Measurements from ENCODE around the gene SCAMP3.
"Not testable (repeated sequence)": the region's sequence is repeated elsewhere in the genome, so short reads cannot be mapped to it uniquely, and the experiment has no call there.

Gene SCAMP3

GRCh38 chr1:155261852-155262673 lies at the start of gene SCAMP3:
Gene SCAMP3 (minus strand): TSS chr1:155262360. CDS start chr1:155262151, 209 bp downstream.
- peak; percentile 88 for DNase-seq (ENCODE audit: low read depth)

DNA sequence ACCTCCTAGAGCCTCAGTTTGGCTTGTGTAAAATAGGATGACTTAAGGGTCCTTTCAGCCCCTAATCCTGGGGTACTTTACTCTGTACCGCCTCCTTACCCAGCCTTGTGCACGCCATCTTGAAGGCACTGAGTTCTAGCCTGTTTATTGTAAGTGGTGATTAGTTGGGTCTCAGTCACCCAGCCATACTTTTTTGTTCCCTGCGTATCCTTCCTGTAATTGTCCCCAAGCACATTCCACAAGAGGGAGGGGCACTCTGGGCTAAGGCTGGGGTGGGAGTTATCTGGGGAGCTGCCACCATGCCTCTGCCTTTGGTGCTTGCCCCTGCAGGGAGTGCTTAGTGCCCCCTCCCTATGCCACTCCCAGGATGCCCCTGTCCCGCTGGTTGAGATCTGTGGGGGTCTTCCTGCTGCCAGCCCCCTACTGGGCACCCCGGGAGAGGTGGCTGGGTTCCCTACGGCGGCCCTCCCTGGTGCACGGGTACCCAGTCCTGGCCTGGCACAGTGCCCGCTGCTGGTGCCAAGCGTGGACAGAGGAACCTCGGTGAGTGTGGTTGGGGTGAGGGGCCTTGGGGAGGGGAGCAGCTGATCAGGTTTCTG lies 47.4 kb upstream of the SCAMP3 start:
- DNase-seq (ENCODE audit: low read depth) = no peak

DNA sequence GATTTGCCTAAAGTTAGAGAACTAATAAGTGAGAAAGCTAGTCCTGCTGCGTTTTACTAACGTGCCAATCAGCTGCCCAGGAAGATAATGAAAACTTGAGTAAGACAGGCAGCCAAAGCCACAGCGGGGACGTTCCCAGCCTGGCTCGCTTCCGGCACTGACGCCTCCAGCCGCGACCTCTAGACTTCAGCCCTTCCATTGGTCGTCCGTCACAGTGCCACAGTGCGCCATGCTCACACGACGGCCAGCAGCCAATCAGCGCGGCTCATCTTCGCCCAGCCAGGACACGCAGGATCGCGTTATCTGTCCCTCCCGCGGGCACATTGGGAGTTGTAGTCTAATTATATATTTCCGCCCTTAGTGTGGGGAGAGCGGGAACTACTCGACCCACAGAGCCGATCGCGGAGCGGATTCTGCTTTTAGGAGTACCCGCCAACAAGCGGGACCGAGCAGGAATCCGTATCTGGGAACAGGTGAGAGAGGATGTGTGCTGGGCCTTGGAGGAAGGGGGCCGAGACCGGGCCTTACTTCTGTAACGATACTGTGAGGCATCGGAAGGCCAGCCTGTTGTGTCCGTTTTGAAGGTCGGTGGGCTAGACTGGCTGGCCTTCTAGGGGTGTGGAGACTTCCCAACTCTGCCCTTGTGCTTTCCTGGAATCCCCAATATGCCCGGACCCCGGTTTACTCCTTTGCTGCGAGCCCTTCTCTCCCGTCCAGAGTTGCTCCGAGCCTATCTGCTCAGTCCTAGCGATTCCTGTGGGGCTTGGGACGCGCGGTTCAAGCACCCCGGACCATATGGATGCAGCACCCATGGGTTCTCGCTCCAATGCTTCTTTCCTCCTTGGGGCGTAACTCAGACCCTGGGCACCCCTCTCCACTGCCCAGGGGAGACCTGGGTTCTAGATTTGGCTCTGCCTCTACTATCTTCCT lies 46.6 kb upstream of the SCAMP3 start, which contains the start of gene FDPS:
Gene FDPS, plus strand, starts transcription at position 374 of the 930 bp plus-strand sequence. CDS start 924 bp downstream, outside the sequence.
- peak; percentile 96 for DNase-seq (ENCODE audit: low read depth)

GRCh38 chr1:155307247-155307740 lies 45.1 kb upstream of the SCAMP3 start:
- no peak for DNase-seq (ENCODE audit: low read depth)

DNA sequence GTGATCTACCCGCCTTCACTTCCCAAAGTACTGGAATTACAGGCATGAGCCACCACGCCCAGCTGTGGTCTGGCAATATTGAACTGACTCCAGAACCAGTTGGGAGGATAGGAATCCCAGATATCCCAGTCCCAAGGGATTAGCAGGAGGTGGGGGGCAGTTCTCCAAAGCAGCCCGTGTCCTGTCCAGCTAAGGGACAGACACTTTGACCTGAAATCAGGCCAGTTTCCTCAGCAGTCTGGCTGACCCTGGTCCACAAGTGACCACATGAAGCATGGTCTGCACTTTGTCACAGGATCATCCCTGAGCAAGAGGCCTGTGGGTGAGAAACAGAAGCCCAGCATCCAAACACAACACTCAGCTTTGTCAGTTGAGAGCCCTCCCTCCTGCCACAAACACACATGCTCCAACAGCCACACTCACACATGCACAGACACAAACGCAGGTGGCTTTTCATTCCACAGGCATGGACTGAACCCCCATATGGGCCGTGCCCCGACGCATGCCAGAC lies 43.8 kb upstream of the SCAMP3 start:
- no peak for DNase-seq (ENCODE audit: low read depth)

GRCh38 chr1:155304558-155305063 lies 42.5 kb upstream of the SCAMP3 start:
- DNase-seq (ENCODE audit: low read depth) = no peak

- no peak for DNase-seq (ENCODE audit: low read depth)
Observed at GRCh38 chr1:155301342-155301841, 39.2 kb upstream of the SCAMP3 start, which contains the start of gene PKLR. Gene PKLR (minus strand): TSS chr1:155301438. CDS start chr1:155301395, 43 bp downstream.

DNA sequence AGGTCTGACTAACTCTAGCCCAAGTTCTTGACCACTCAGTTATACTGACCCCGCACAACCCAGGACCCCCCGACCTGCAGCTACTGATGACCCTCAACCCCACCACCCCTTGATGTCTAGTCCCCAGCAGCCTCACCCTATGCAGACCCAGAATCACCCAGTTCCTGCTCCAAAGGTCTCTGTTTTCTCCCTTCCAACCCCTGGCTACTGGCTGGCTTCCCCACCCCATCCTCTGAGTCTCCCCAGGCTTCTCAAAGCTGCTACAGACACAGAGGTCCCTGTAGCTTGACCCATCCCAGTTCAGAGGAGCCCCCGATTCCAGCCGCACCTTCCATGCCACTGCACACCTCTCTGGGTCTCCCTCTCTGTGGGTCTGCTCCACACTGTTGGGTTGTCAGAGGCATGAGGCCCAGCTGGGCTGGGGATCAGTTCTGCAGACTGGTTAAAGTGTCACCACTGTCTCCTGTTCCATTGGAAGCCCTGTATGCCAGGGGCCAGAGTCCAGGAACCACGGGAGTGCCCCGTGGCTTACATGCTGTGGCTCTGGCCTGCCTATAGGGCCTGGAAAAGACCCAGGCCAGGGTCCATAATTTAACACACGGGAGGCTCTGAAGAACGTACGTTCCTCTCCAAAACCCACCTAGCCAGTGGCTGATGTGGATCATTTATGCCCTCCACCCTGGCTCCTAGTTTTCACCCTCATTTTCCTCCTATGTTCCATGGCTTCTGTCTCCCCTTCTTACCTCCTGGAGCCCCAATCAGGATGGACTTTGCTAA lies 38.6 kb upstream of the SCAMP3 start:
- no peak for DNase-seq (ENCODE audit: low read depth)

DNA sequence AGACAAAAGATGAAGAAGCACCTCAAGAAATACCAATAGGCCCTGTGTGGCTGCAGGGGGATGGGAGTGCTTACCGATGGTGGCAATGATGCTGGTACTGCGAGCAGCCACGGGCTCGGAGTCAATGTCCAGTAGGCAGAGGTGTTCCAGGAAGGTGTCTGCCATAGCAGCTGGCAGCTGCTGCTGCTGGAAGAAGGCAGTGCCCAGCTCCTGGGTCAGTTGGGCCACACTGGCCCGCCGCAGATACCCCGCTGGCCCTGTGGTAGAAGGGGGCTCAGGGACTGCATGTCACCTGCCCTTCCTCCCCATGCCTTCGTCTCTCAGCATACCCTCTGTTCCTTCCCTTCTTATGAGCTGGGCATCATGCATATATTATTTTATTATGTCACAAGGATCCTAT lies 37.9 kb upstream of the SCAMP3 start:
- no peak for DNase-seq (ENCODE audit: low read depth)

DNA sequence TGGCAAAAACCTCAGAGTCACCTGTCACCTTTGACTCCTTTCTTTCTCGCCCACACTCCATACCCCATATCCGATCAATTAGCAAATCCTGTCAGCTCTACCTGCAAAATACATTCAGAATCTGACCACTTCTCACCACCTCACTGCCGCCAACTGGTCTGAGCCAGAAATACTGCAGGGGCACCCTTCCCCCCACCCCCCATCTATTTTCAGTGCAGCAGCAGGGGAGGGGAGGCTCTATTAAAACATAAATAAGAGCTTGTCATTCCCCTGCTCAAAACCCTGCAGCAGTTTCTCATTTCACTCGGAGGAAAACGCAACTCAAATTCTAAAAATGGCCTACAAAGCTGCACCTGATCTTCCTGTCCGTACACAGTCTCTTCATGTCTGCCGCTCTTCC lies 35.2 kb upstream of the SCAMP3 start:
- no peak for DNase-seq (ENCODE audit: low read depth)

DNA sequence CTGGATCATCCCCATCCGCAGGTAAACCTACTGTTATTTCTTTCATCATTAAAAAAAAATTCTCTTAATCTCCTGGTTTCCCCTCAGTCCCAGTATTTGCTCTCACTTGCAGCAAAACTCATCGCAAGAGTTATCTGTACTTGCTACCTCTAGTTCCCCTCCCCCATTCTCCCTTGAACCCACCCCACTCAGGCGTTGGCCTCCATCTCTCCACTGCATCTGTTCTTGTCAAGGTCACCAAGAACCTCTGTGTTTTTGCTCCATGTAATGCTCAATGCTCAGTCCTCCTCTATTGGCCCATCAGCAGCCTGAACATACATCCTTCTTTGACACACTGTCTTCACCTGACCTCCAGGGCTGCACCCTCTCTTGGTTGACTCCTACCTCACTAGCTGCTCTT lies 34.5 kb upstream of the SCAMP3 start:
- DNase-seq (ENCODE audit: low read depth) = no peak

DNA sequence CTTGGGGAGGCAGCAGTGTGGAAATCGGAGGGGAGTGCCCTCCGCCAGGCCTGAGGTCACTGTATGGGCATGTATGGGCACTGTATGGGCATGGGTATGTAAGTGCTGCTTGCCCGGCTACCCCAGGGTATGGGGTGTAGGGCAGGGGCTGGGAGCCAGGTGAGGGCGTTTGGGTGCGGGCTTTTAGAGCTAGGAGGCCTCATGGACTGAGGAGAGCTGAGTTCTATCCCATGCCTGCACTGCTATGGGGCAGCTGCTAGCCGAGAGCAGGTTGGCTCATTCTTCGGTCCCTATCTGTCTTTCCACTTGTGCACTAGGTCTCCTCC lies 33.7 kb upstream of the SCAMP3 start:
- no peak for DNase-seq (ENCODE audit: low read depth)

DNA sequence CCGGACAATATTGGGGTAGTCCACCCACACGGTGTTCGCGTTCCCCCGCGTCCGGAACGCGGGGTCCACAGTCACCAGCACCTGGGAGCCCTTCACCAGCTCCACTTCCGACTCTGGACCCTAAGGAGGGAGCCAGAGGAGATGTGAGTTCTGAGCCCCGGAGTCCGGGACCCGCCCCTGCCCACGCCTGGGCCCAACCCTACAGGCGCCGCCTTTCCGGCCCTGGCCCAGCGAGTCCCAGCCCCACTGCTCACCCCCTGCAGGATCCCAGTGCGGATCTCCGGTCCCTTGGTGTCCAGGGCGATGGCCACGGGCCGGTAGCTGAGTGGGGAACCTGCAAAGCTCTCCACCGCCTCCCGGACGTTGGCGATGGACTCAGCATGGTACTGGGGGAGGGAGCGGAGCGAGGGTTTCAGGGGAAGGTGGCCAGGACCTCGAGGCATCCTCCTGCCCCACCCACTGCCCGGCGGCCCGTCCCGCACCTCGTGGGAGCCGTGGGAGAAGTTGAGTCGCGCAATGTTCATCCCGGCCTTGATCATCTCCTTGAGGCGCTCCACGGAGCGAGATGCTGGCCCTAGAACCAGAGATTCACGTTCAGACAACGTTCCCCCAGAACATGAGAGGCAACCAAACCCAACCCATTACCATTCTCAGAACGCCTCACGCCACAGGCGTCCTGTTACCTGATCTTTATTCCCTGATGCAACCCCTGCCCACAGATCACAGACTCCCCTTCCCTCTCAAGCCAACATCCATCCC lies 33.2 kb upstream of the SCAMP3 start:
- DNase-seq (ENCODE audit: low read depth) = no peak

GRCh38 chr1:155294520-155295182 lies 32.5 kb upstream of the SCAMP3 start:
- no peak for DNase-seq (ENCODE audit: low read depth)

DNA sequence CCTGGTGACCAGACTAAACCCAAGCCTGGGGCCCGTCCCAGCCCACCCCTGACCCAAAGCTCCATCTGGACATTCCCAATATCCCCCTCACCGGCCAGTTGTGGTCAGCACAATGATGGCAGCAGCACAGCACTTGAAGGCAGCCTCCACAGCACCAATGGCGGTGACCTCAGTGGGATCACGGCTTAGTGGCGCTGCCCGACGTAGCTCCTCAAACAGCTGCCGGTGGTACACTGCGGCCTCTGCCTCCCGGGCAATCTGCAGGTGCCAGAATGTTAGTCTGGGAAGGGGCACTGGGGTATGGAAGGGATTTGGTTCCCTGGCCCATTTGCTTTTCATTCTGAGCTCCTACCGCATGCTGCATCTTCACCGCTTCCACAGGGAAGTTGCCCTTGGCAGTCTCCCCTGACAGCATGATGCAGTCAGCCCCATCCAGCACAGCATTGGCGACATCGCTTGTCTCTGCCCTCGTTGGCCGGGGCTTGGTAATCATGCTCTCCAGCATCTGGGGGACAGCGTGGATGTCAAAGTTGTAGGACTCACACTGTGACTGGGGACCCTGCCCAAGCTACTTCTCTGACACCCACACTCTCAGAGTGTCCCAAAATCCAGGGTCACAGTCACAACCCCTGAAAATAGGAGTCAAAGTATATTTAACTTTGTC lies 31.1 kb upstream of the SCAMP3 start:
- DNase-seq (ENCODE audit: low read depth) = no peak

GRCh38 chr1:155291006-155291405 lies 28.8 kb upstream of the SCAMP3 start:
- DNase-seq (ENCODE audit: low read depth) = not testable (repeated sequence)

DNA sequence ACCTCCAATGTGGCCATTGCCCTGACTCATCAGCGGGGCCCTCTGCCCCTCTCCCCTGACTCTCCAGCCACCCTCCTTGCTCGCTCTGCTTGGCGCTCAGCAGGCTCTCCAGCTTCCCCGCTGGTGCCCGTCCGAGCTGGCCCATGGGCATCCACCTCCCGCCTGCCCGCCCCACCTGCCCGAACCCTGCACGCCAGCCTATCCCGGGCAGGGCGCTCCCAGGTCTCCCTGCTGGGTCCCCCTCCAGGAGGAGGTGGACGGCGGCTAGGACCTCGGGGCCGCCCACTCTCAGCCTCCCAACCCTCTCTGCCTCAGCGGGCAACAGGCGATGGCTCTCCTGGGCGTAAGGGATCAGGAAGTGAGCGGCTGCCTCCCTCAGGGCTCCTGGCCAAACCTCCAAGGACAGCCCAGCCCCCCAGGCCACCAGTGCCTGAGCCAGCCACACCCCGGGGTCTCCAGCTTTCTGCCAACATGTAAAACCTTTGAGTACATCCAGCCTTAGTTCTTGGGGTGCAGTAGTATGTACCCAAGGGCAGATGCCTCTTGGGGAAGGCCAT lies 25.9 kb upstream of the SCAMP3 start:
- no peak for DNase-seq (ENCODE audit: low read depth)

- no peak for DNase-seq (ENCODE audit: low read depth)
Observed at GRCh38 chr1:155286544-155286943, 24.4 kb upstream of the SCAMP3 start.

DNA sequence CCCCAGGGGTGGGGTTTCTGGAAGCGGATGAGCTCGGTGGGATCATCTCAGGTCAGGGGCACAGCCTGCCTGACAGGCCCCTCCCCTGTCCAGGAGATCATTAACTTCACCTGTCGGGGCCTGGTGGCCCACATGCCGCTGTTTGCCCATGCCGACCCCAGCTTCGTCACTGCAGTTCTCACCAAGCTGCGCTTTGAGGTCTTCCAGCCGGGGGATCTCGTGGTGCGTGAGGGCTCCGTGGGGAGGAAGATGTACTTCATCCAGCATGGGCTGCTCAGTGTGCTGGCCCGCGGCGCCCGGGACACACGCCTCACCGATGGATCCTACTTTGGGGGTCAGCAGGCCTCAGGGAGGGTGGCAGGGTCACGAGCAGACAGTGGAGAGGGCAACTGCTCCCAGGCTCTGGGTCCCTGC lies 23.5 kb upstream of the SCAMP3 start:
- DNase-seq (ENCODE audit: low read depth) = no peak
